SIG-M5 (cell line): Measurements from ENCODE around the gene BTBD16.

Source experiments
- DNase-seq: peaks from one replicate; lab custom pipeline; 2025; lab: John Stamatoyannopoulos, UW

BTBD16 gene

DNA sequence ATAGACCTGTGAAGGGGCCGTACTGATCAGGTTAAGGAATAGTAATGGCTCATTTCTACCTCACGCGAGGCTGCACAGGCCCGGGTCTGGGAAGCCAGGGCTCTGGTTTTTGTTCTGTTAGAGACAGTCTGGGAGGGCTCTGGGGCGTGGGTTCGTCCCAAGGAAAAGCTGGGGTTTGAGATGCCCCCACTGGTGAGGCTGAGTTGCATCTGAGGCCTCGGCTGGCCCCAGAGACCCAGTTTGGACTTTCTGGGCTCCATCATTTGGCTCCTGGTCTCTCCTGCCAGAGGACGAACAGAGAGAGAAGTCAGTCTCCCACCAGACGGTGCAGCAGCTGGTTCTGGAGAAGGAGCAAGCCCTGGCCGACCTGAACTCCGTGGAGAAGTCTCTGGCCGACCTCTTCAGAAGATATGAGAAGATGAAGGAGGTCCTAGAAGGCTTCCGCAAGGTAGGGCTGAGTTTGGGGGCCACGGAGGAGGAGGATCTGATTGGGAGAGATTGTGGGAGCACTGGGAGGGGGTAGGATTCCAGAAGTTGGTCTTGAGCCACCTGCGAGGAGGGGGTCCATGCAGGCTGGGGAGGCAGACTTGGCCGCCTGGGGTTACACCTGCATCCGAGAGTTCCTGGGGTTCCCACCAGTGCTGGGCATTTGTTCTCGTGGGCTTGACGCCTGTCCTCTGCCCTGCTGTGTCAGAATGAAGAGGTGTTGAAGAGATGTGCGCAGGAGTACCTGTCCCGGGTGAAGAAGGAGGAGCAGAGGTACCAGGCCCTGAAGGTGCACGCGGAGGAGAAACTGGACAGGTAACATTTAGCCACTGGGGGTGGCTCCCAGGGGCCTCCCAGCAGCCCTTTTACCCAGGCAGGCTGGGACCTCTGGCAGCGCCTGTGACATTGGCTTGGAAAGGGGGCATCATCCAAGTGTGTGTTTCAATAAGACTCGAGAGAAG is 22.5 kb upstream of the BTBD16 start:
- DNase-seq: no peak

DNA sequence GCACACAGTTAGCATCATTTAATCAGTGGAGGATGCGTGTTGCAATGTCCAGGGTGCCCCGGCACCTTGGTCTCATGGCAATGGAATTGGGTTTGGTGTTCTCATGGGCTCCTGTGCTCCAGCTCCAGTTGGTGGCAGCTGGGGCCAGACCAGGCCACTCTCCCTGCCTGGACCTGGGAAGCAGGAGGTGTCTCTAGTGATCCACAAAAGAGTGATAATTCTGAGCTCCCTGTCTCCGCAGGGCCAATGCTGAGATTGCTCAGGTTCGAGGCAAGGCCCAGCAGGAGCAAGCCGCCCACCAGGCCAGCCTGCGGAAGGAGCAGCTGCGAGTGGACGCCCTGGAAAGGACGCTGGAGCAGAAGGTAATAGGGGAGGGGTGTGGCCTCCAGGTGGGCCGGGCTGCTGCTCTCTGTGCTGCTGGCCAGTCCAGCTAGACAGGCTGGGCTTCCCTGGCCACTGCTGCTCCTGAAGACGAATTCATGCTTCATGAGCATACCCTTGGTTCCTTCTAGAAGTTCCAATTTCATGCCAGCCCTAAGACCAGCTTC is 21.7 kb upstream of the BTBD16 start:
- no peak for DNase-seq

- no peak for DNase-seq
Observed at GRCh38 chr10:122249991-122250750, 20.9 kb upstream of the BTBD16 start.

GRCh38 chr10:122251459-122252255 is 19.4 kb upstream of the BTBD16 start:
- DNase-seq: no peak

- DNase-seq: no peak
Observed at GRCh38 chr10:122252805-122253204, 18.3 kb upstream of the BTBD16 start.

DNA sequence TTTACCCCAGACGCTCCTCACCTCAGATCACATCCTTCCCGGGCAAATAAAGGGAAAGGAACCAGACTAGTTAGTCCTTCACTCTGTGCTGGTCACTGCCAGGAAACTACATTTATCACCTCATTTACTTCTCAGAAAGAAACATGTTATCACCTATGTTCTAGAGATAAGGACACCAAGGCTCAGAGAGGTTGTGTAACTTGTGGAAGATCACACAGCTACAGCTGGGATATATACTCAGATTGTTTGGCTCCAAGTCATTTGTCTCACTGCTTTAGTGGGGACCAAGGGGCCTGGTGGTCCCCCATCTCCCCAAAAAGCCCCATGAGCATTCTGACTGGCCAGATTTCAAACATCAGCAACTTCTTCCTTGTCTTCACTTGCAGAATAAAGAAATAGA is 17.5 kb upstream of the BTBD16 start:
- no peak for DNase-seq

- no peak for DNase-seq
Observed at GRCh38 chr10:122254831-122255230, 16.3 kb upstream of the BTBD16 start.

- no peak for DNase-seq
Observed at GRCh38 chr10:122255509-122256301, 15.4 kb upstream of the BTBD16 start.

GRCh38 chr10:122257041-122257440 is 14.1 kb upstream of the BTBD16 start:
- no peak for DNase-seq

GRCh38 chr10:122258136-122259074 is 12.7 kb upstream of the BTBD16 start:
- no peak for DNase-seq

GRCh38 chr10:122259075-122259466 is 12.0 kb upstream of the BTBD16 start:
- no peak for DNase-seq

DNA sequence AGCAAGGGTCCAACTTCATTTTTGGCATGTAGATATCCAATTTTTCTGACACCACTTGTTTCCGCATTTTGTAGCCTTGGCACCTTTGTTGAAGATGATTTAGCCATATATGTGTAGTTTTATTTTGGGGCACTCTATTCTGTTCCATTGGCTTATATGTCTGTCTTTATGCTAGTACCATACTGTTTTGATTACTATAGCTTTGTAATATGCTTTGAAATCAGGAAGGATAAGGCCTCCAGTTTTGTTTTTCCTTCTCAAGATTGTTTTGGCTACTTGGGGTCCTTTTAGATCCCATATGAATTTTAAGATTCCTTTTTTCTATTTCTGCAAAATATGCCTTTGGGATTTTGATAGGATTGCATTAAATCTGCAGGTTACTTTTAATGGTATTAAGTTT is 9.5 kb upstream of the BTBD16 start:
- DNase-seq: no peak

DNA sequence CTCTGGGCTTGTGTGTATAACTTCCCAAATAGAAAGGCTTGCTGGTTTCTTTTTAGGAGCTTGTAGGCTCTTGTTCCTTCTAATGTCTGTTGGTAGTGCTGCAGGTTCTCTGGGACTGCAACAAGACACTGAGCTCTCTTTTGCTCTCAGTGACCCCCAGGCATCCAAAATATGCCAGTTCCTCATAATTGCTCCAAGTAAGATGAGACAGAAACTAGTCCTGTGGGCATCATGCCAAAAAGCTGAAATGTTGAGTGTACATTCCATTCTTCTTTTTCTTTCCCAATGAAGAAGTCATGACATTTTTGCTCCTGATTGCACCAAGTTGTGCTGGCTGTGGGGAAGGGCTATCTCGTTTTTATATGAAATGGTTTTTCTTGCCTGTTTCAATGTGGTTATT is 7.1 kb upstream of the BTBD16 start:
- no peak for DNase-seq

DNA sequence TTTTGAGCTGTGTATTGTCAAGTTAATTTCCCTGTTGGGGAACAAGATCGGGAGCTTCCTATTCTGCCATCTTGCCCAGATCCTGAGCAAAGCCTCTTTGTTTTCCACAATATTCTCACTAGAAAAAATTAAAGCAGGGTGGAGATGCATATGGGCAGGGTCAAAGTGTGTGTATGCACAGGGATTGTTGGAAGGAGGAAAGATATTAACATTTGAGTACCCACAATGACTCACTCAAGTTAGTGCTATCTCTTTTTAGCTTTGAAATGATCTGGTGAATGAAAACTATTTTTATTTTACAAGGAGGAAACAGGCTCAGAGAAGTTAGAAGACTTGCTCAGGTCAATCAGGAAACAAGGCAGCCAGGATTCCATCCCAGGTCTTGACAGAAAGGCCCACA is 6.7 kb upstream of the BTBD16 start:
- no peak for DNase-seq

DNA sequence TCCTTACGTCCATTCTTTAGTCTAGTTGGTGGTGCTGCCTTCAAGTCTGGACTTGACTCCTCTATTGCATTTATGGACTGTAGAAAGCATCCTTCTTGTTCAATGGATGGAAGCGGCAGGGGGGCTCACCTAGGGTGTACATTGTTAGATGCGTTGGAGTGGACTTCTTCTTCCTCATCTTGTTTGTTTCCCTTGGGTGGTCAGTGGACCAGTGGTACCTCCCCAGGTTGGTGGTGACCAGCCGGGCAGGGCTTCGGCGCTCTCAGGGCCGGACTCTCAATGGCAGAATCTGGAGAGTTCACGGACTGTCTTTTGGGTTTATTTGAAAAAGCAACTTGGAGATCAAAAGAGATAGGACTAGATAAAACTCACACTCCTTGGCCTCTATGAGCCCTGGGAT is 6.2 kb upstream of the BTBD16 start:
- no peak for DNase-seq

DNA sequence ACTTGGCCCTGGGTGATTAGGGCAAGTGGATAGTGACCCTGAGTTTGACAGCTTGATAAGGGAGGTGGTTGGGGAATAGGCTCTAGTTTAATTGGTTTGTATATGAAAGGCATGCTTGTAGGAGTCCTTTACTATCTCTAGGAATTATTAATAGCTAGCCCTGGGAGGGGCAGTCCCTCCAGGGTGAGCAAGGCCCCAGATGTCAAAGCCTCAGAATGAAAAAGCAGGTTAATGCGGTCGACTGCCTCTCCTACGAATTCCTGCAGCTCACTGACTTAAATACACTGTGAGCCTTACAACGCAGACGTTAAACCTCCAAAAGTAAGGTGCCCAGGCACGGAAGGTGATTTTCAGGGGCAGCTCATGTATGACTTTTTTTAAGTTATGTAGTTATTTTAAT is 5.2 kb upstream of the BTBD16 start:
- no peak for DNase-seq

- no peak for DNase-seq
Observed at GRCh38 chr10:122267849-122268737, 3.0 kb upstream of the BTBD16 start.

DNA sequence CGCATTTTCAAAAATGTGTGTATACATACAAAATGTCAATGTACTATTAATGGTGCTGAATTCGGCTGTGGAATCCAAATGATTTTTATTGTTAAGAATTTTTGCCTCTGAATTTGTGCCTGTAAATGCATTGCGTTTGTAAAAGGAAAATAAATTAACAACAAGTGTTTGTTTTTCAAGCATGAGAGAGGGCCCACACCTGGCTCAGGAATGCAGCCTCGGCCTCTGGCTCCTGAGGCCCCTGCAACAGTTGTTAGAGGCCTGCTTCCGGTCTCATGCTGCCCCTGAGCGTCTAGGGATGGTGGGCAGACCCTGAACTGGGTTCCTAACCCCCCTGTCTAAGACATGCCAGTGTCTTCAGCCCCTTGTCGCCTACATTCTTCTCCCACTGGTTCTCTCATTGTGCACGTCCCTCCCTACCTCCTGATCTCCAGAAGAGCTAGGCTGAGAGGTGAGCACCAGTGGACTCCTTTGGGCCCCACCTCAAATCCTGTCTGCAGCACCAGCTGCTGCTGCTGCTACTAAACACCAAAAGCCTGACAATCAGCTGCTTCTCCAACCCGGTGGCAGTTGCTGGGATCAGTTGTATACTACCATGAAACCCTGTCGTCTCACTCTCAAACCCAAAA is 1.9 kb upstream of the BTBD16 start:
- DNase-seq: no peak
